HG03196 (cell line): ENCODE data around the gene BCAT1.
"Not testable (repeated sequence)": the region's sequence is repeated elsewhere in the genome, so short reads cannot be mapped to it uniquely, and the experiment has no call there.

ENCODE experiments used
- ATAC-seq: cut with Tn5 transposase; IDR thresholded peaks from one replicate; pipeline ENCODE4 v1.9.1; 2021; ENCODE audit not compliant: unreplicated experiment

The BCAT1 gene

DNA sequence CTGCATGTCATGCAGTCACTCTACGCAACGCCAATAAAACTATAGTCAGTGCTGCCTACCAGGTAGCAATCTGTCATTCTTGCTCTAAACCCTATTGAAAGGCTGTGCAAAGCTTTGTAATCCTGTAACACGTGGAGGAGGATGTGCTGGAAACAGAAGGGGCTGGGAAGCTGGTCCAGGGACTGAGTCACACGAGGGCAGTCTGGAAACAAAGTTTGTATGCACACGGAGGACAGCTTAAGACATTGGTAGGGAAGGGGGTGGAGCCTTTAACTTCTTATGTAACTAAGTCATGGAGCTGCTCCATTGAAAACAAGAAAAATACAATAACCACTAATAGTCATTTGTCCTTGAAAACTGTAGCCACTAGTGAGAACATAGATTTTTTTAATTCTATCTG lies 128.0 kb downstream of the BCAT1 start:
- ATAC-seq: no peak

- ATAC-seq: no peak
These were observed 130.6 kb downstream of the BCAT1 start for GRCh38 chr12:24818351-24818750.

DNA sequence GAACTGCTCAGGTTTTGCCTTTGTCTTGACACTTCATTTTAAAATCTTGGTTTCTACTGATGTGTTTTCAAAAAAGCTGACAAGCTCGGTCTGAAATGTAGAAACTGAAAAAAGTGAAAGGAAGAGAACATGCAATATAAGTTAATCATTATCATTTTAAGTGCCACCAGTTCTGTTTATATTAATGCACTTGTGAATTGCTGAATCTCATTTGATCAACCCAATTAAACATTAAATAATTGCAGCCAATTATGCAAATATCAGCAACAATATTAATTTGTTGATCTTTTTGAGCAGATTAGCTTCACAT lies 133.8 kb downstream of the BCAT1 start:
- peak; percentile 34 for ATAC-seq

- ATAC-seq: peak; percentile 78
These were observed 134.4 kb downstream of the BCAT1 start for GRCh38 chr12:24814379-24815113.

- ATAC-seq: no peak
These were observed 138.5 kb downstream of the BCAT1 start for GRCh38 chr12:24810378-24810777.

DNA sequence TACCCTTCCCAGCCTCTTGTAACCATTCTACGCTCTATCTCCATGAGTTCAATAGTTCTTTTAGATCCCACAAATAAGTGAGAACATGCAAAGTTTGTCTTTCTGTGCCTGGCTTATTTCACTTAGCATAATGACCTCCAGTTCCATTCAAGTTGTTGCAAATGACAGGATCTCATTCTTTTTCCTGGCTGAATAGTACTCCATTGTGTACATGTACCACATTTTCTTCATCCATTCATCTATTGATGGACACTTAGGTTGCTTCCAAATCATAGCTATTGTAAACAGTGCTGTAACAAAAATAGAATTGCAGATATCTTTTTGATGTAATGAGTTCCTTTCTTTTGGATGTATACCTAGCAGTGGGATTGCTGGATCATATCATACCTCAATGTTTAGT lies 139.6 kb downstream of the BCAT1 start:
- ATAC-seq: not testable (repeated sequence)

DNA sequence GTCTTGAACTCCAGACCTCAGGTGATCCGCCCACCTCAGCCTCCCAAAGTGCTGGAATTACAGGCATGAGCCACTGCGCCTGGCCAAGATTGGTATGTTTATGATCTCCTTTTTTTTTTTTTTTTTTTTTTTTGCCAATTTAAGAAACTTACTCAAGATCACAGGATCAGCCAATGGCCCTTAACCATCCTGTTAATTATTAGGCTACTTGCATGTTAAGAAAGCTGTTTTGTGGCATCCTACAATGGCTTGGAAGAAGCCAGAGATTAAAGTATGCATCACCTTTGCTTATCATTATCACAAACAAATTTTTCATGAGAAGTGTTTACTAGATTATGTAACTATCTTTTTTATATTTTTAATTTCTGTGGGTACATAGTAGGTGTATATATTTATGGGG lies 140.2 kb downstream of the BCAT1 start:
- no peak for ATAC-seq

DNA sequence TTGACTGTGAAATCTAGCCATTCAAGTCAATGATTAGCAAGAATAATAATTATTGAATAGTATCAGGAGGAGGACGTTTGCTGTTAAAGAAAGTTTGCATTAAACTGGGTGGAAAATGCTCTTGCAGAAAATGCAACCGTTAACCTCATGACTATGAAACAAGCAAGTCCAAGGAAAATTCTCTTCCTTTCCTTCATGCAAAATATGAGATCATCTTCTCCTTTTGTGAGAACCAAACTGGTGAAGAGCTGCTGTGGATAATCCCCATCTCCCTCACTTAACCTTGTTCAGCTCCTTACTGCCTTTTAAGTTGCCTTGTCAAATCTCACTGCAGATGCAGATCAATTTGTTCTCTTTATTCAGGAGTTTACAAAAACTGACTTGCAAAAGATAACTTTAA lies 142.5 kb downstream of the BCAT1 start:
- ATAC-seq: no peak

- no peak for ATAC-seq
These were observed 145.3 kb downstream of the BCAT1 start for GRCh38 chr12:24803430-24804245.

- peak; percentile 98 for ATAC-seq
These were observed 150.6 kb downstream of the BCAT1 start for GRCh38 chr12:24798335-24798734.

- ATAC-seq: peak; percentile 27
These were observed 151.0 kb downstream of the BCAT1 start for GRCh38 chr12:24797901-24798300.

DNA sequence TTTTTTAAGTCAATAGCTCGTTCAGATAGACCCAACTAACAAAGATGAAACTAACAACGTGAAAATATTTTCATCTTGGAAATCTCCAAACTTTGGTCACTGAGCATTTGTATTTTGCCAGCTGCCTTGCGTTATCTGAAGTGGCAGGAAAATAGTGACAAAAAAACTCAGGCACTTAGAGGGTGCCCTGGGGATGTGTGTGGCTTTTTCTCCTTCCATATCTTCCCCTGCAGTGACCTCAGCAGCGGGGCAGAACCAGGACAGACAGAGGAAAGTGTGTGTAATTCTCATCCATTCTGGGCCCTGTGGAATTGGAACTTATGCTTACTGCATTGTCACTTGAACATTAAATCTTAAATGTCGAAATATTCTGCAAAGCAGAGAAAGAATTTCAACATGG lies 152.0 kb downstream of the BCAT1 start:
- no peak for ATAC-seq

DNA sequence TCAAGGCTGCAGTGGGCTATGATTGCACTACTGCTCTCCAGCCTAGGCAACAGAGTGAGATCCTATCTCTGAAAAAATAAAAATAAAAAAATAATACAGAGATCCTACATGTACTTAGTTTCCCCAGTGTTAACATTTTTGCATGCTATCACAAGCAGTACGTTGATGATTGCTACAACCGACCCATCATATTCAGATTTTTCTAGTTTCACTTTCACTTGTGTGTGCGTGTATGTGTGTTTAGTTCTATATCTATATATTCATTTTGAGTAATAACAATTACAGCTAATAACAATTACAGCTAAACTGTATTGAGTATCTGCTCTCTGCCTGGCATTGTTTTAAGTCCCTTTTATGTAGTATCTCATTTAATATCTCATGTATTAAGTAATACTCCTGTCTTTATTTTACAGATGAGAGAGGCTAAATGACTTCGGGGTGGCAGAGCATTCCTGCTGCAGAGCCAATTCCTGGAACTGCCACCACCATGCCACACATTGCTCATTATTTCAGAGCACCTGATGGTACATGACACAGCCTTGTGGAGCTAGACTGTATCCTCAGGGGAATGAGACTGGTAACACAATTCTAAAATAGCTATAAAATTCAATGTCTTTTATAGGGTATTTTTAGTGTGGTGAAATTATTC lies 153.1 kb downstream of the BCAT1 start:
- no peak for ATAC-seq

- no peak for ATAC-seq
These were observed 157.3 kb downstream of the BCAT1 start for GRCh38 chr12:24791622-24792021.

- no peak for ATAC-seq
These were observed 160.0 kb downstream of the BCAT1 start for GRCh38 chr12:24788886-24789285.

DNA sequence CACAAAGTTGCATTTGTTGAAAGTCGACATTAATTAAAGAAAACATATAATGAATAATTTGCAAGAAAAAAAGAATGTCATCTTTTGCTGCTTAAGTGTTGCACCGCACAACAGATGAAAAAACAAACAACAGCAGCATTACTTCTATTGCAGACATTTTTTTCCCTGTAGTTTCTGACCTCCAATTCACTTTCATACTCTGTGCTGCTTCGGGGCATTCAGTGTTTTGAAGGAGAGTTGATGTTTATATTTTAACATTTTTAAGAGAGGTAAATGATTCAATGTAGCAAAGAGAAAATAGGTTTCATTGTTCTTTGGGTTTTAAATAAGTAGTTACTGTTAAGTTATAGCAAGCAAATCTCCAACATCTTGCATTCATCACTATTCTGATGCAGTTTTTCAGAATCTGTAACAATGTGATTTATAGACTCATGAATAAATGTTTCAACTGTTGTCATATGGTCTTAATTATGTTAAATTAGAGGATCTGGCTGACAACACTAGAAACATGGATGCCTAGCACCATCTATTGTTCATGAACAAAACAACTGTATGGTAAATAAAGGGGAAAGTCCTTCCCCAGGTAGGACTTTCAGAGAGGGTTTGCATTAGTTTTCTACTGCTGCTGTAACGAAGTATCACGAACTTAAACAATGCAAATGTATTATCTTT lies 168.1 kb downstream of the BCAT1 start:
- ATAC-seq: no peak

DNA sequence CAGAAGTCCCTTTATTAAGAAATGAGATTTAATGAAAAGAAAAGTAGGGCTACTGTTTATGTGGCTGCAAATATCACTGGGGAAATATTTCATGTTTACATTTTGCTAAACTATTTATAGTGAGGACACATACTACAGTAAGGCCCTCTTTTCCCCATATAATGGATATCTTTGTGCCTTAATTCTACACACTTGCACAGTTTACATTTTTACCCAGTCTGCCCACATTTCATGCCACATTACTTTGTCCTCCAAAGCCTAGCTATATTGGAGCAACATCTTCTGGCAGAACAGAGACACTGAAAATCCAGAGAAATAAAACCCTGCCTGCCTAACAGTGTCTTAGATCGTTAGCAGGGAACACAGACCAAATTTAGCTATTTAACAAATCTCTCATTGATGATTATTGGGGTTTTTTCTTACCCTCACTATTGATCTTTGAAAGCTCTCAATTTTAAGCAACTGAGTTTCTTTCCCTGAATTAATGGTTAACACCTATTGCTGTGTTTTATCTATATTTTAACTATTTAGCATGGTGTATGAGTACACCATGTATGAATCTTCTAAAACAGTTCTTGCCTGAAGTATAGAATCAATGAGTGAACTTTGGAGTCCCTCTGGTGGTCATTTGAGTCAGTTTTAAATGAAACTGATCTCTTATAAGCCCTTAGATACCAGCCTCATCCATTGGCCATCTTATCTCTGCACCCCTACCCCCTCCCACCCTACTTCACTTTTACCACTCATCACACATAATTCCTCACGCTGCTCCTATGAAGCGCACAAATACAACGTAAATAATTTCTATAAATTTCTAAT lies 170.2 kb downstream of the BCAT1 start:
- ATAC-seq: no peak

DNA sequence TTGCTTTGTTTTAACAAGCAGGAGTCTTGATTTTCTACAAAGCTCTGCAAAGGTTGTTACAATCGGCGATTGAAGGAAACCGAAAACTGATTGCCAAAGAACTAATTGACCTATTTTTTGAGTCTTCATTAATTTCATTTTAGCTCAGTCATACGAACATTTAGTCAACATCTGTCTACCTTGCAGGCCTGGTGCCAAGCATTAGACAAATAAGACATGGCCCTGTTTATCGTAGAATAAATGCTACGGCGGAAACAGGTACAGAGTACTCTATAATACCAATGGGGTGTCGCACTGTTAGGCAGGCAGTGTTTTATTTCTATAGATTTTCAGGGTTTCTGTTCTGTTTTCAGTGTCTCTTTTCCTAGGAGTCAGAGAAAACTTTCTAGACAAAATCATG lies 171.5 kb downstream of the BCAT1 start:
- no peak for ATAC-seq

GRCh38 chr12:24776861-24777260 lies 172.0 kb downstream of the BCAT1 start:
- ATAC-seq: no peak

DNA sequence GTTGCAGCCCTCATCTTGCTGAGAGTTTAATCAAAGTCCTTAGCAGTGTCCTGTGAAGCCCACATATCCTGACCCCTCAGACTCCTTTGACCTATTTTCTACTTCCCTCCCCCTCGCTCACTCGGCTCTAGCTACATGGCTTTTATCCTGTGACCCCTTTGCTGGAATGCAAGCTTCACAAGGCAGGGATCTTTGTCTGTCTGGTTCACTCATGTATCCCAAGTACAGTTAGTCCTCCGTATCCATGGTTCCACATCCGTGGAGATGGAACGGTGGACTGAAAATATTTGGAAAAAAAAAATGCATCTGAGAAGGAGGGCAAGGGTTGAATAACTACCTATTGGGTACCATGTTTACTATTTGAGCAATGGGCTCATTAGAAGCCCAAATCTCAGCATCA lies 173.8 kb downstream of the BCAT1 start:
- ATAC-seq: no peak

- ATAC-seq: no peak
These were observed 174.9 kb downstream of the BCAT1 start for GRCh38 chr12:24773996-24774395.
